ENCODE results near the gene CORIN.

Gene CORIN

DNA sequence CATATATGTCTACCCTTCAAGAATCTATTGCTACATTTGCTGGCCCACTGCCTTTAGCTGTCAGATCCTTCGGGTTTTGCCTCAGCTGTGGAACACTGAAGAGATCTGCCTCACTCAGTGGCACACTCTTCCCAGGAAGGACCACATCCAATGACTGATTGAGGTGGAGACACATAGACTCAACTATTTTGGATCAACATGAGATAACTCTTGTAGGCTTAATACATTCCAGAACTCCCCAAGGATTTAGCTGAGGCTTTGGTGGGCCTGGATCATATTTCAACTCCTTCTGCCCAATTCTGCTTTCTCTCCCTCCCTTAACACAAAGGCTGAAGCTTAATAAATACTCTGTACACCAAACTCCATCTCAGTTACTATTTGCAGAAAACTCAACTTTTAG lies 100.5 kb downstream of the CORIN start:
- TF ChIP-seq BACH2 (CRISPR knock-in tag; IDR thresholded peaks at IDR 0.05; ENCODE audit: borderline replicate concordance) (no peak), ZFP3 (CRISPR knock-in tag; IDR thresholded peaks at IDR 0.05) (no peak), ISL1 (CRISPR knock-in tag; IDR thresholded peaks at IDR 0.05) (no peak), SNAI2 (CRISPR knock-in tag; IDR thresholded peaks at IDR 0.05) (no peak)
- TF ChIP-seq, protein P1, sequence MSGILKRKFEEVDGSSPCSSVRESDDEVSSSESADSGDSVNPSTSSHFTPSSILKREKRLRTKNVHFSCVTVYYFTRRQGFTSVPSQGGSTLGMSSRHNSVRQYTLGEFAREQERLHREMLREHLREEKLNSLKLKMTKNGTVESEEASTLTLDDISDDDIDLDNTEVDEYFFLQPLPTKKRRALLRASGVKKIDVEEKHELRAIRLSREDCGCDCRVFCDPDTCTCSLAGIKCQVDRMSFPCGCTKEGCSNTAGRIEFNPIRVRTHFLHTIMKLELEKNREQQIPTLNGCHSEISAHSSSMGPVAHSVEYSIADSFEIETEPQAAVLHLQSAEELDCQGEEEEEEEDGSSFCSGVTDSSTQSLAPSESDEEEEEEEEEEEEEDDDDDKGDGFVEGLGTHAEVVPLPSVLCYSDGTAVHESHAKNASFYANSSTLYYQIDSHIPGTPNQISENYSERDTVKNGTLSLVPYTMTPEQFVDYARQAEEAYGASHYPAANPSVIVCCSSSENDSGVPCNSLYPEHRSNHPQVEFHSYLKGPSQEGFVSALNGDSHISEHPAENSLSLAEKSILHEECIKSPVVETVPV (CRISPR knock-in tag; IDR thresholded peaks at IDR 0.05) = no peak
- TF ChIP-seq, protein P2, sequence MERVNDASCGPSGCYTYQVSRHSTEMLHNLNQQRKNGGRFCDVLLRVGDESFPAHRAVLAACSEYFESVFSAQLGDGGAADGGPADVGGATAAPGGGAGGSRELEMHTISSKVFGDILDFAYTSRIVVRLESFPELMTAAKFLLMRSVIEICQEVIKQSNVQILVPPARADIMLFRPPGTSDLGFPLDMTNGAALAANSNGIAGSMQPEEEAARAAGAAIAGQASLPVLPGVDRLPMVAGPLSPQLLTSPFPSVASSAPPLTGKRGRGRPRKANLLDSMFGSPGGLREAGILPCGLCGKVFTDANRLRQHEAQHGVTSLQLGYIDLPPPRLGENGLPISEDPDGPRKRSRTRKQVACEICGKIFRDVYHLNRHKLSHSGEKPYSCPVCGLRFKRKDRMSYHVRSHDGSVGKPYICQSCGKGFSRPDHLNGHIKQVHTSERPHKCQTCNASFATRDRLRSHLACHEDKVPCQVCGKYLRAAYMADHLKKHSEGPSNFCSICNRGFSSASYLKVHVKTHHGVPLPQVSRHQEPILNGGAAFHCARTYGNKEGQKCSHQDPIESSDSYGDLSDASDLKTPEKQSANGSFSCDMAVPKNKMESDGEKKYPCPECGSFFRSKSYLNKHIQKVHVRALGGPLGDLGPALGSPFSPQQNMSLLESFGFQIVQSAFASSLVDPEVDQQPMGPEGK (CRISPR knock-in tag; IDR thresholded peaks at IDR 0.05; ENCODE audit: borderline replicate concordance) = no peak
- ATAC-seq = no peak

DNA sequence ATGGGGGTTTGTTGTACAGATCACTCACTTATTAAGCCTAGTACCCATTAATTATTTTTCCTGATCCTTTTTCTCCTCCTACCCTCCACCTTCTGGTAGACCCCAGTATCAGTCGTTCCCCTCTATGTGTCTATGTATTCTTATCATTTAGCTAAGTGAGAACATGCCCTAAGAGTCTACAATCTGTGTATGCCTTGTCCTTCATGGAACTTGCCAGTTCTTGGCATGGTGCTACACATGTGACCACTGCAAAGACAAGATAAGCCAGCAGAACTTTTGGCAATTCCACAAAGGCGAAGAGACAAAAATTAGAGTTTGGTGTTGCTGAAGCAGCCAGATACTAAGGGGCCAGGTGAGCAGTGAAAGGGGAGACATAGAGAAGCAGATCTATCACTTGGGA lies 101.3 kb downstream of the CORIN start:
- no peak for ATAC-seq
- TF ChIP-seq BACH2 (CRISPR knock-in tag; IDR thresholded peaks at IDR 0.05; ENCODE audit: borderline replicate concordance) (no peak), ZNF565 (CRISPR knock-in tag; conservative IDR thresholded peaks at IDR 0.05; ENCODE audit: low read depth) (no peak), ARNTL (CRISPR knock-in tag; IDR thresholded peaks at IDR 0.05; ENCODE audit: borderline replicate concordance, low read depth) (no peak), RARB (CRISPR knock-in tag; IDR thresholded peaks at IDR 0.05) (no peak), ZNF8 (CRISPR knock-in tag; IDR thresholded peaks at IDR 0.05) (no peak), GLIS3 (CRISPR knock-in tag; IDR thresholded peaks at IDR 0.05) (no peak), ZNF70 (CRISPR knock-in tag; IDR thresholded peaks at IDR 0.05) (no peak), SNAI2 (CRISPR knock-in tag; IDR thresholded peaks at IDR 0.05) (no peak), ZC3H10 (CRISPR knock-in tag; IDR thresholded peaks at IDR 0.05) (no peak), OSR1 (CRISPR knock-in tag; IDR thresholded peaks at IDR 0.05) (no peak), ZFP3 (CRISPR knock-in tag; IDR thresholded peaks at IDR 0.05) (no peak), ZFP30 (CRISPR knock-in tag; IDR thresholded peaks at IDR 0.05) (no peak), ESRRG (CRISPR knock-in tag; IDR thresholded peaks at IDR 0.05) (no peak)
- TF ChIP-seq, protein P3, sequence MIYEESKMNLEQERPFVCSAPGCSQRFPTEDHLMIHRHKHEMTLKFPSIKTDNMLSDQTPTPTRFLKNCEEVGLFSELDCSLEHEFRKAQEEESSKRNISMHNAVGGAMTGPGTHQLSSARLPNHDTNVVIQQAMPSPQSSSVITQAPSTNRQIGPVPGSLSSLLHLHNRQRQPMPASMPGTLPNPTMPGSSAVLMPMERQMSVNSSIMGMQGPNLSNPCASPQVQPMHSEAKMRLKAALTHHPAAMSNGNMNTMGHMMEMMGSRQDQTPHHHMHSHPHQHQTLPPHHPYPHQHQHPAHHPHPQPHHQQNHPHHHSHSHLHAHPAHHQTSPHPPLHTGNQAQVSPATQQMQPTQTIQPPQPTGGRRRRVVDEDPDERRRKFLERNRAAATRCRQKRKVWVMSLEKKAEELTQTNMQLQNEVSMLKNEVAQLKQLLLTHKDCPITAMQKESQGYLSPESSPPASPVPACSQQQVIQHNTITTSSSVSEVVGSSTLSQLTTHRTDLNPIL (CRISPR knock-in tag; IDR thresholded peaks at IDR 0.05; ENCODE audit: low read depth) = no peak
- TF ChIP-seq, protein P4, sequence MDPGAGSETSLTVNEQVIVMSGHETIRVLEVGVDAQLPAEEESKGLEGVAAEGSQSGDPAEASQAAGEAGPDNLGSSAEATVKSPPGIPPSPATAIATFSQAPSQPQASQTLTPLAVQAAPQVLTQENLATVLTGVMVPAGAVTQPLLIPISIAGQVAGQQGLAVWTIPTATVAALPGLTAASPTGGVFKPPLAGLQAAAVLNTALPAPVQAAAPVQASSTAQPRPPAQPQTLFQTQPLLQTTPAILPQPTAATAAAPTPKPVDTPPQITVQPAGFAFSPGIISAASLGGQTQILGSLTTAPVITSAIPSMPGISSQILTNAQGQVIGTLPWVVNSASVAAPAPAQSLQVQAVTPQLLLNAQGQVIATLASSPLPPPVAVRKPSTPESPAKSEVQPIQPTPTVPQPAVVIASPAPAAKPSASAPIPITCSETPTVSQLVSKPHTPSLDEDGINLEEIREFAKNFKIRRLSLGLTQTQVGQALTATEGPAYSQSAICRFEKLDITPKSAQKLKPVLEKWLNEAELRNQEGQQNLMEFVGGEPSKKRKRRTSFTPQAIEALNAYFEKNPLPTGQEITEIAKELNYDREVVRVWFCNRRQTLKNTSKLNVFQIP (CRISPR knock-in tag; IDR thresholded peaks at IDR 0.05; ENCODE audit: borderline replicate concordance, low read depth) = no peak
- TF ChIP-seq, protein P5, sequence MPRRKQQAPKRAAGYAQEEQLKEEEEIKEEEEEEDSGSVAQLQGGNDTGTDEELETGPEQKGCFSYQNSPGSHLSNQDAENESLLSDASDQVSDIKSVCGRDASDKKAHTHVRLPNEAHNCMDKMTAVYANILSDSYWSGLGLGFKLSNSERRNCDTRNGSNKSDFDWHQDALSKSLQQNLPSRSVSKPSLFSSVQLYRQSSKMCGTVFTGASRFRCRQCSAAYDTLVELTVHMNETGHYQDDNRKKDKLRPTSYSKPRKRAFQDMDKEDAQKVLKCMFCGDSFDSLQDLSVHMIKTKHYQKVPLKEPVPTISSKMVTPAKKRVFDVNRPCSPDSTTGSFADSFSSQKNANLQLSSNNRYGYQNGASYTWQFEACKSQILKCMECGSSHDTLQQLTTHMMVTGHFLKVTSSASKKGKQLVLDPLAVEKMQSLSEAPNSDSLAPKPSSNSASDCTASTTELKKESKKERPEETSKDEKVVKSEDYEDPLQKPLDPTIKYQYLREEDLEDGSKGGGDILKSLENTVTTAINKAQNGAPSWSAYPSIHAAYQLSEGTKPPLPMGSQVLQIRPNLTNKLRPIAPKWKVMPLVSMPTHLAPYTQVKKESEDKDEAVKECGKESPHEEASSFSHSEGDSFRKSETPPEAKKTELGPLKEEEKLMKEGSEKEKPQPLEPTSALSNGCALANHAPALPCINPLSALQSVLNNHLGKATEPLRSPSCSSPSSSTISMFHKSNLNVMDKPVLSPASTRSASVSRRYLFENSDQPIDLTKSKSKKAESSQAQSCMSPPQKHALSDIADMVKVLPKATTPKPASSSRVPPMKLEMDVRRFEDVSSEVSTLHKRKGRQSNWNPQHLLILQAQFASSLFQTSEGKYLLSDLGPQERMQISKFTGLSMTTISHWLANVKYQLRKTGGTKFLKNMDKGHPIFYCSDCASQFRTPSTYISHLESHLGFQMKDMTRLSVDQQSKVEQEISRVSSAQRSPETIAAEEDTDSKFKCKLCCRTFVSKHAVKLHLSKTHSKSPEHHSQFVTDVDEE (CRISPR knock-in tag; IDR thresholded peaks at IDR 0.05) = no peak
- TF ChIP-seq, protein P2 (CRISPR knock-in tag; IDR thresholded peaks at IDR 0.05; ENCODE audit: borderline replicate concordance) = no peak

DNA sequence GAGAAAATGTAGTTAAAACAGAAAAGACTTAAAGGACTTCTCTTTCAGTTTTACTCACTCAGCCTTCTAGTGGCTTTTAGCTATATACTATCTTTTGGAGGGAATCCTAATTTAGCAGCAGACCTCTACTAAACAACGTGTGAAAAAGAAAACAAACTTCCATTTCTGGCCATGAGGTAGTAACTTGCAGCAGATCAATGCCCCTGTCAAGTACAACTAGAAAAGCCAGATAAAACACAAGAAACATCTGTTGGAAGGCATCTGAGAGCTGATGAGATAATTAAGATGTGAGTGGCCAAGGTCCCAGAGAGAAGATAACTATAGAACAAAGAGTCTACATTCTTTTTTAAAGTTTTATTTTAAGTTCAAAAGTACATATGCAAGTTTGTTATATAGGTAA lies 101.7 kb downstream of the CORIN start:
- no peak for ATAC-seq
- TF ChIP-seq, protein P4 (CRISPR knock-in tag; IDR thresholded peaks at IDR 0.05; ENCODE audit: borderline replicate concordance, low read depth) = no peak
- TF ChIP-seq OSR1 (CRISPR knock-in tag; IDR thresholded peaks at IDR 0.05) = no peak
- no peak for TF ChIP-seq RARB (CRISPR knock-in tag; IDR thresholded peaks at IDR 0.05)
- TF ChIP-seq, protein P2 (CRISPR knock-in tag; IDR thresholded peaks at IDR 0.05; ENCODE audit: borderline replicate concordance) = no peak

Data from SK-N-SH treated with all-trans-retinoic acid at 6 μM for 48 hours (cell line).